T follicular helper cell (primary cell): Measurements from ENCODE around the gene AMOT.

Experiments
- DNase-seq: peaks from one replicate; pipeline ENCODE4 v3.0.0-alpha.2; 2020; ENCODE audit warnings: low read depth

AMOT gene

DNA sequence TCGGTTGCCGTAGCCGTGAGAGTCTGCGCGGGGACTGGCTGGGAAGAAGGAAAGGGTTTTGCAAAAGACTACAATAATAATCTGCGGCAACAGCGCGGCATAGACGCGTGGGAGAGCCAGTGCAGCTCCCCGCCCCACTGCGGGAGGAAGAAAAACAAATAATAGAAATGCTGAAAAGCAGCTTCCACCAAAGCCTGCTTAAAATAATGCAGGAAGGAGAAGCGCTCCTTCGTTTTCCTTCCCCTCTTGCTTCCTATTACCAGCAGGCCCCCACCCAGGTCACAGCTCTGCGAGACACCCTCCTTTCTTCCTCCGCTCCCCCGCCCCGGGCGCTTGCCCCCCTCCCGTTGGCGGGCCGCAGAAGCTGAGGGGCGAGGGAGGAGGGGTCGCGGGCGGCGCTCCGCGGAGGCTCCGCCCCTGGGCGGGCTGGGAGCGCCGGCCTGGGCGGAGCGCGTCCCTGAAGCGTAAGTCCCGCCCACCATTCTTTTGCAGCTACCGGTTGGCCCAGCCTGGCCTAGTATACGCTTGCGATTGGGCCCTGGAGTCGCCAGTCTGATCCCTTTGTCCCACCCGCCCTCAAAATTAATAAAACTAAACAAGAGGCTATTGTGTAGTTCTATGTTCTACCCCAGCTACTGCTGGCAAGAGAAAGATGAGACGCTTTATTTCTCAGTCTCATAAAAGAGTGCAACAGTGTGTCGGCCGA, 636 bp upstream of the AMOT start:
- DNase-seq, result peak; percentile 66

DNA sequence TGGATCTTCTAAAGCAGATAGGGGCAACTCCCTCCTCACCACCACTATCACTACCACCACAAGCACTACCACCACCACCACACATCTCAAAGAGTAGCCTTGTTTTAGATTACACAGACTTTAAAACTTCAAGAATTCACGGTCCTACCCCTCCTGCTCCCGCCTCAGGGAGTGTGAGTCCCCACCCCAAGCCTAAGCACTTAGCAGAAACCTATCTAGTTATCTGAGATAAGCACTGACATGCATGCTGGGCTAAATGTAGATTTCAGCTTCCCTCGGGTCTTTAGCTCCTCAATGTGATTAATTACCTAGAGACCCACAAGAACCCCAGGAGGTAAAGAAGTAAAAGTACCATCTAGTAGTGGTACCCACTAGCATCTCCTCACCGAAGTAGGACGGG, 775 bp downstream of the AMOT start:
- DNase-seq, result no peak

DNA sequence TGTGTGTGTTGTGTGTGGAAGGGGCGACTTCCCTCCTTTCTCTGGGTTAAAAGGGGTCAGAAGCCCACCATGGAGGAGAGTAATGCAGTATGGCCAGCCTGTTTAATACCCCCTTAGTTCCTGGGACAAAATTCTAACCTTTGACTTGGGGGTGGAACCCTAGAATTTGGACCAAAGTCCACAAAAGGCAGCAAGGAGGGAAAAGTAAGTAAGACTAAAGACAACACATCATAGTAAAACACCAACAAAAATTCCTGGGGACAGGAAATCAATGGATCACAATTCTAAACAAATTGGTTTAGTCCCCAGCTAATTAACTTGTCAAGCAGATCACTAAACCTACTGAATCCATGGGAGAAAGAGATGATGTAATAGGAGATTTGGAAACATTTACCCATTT, 3.1 kb downstream of the AMOT start:
- no peak for DNase-seq

- DNase-seq, result no peak
Measured at GRCh38 chrX:112835019-112835418, 5.6 kb downstream of the AMOT start.

- no peak for DNase-seq
Measured at GRCh38 chrX:112834031-112834845, 6.4 kb downstream of the AMOT start.

DNA sequence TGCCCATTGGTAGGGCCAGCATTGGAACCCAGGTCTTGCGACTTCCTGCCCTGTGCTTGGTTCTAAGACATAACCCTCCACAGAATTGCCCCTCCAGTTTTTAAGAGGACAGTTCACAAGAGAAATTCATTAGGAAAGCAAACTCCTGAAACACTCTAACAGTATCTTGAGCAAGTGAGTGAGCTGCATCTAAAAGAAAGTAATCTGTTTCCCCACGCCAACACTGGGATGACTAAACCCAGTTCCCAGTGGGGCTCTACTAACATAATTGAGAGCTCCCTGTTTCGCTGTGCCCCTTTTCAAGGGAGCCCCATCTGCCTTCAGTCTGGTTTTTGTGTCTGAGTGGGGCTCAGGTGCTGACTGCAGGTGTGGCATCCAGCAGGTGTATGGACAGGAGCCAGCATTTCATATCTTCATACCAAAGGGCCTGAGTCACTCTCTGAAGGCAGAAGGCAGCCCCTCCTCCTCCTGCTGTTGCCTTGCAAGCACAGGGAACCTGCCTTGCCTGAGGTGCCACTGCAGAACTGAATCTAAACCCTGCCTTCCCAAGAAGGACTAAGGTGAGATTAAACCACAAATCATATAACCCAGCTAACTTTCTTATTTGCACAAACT, 8.0 kb downstream of the AMOT start:
- DNase-seq, result no peak

DNA sequence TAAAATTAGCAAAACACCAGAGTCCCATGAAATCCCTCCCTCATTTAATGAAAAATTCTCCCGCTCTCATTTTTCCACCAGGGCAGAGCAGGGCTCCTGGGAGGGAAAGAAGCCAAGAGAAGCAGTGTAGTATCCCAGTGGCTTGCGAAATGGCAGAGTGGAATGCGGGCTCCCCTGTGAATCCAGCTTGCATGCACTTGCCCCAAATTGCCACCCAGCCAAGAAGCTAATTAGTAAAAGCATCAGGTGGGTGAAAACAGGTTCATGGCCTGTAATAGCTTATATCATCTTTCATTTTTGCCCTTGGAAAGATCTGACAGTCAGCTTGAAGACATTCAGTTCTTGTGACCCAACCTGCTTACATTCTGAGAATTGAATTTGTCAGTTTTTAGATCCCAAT, 10.1 kb downstream of the AMOT start:
- no peak for DNase-seq

DNA sequence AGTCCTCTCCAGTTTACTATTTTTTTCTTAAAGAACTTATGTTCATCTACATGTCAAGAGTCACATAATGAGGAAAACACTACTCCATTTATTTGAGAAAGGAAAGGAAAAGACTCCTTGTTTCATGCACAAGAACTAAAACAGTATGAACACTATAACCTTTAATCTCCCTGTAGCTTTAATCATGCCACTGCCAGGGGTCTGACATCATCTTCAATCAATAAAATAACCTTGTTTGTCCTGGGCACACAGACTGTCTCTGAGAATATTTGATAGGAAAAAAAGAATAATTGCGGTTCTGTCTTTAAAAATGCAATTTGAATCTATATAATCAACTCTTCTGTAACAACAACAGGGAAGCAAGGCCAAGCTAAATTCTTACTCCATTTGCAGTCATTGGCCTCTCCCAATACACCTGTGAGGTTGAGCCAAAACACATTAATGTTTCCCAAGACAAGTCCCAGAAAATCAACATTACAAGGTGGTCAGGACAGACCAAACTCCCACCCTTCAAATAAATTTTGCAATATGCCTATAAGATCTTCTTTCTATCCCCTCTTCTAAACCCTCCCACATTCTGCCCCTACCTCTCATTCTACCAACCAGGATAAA, 13.2 kb downstream of the AMOT start:
- no peak for DNase-seq

DNA sequence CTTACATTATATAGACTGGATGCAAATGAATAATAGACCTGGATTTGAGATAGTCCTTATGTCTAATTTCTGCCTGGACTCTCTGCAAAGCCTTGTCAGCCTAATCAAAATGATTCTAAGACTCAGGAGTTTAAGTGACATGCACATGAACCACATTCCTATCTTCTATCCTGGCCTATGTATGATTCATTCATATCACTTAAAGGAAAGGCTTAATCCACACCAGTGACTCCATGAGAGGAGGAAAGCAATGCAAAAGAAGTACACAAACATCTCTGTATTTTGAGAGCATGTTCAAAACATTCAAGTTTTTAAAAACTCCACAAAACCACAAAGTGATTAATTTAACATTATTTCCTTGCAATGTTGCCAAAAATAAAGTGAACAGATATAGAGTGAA, 14.6 kb downstream of the AMOT start:
- no peak for DNase-seq

DNA sequence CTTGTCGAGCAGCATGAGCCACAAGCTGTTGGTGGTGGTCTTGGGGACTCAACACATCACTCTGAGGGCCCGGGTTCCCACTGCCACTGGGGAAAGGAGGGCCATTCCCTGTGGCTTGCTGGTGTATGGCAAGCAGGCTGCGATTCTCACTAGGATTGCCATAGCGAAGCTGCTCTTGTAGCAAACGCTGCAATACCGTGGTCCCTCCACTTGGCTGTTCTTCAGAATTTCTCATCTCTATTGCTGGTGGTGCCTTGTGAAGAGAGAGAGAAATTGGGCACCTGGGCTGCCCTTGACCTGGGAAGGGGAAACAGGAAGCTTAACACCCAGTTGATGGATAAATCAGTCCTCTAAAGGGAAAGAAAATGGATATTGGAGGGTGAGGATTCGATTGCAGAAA, 17.7 kb downstream of the AMOT start:
- no peak for DNase-seq

- DNase-seq, result no peak
Measured at GRCh38 chrX:112820364-112821268, 20.0 kb downstream of the AMOT start.

GRCh38 chrX:112819813-112820212, 20.8 kb downstream of the AMOT start:
- DNase-seq, result no peak

DNA sequence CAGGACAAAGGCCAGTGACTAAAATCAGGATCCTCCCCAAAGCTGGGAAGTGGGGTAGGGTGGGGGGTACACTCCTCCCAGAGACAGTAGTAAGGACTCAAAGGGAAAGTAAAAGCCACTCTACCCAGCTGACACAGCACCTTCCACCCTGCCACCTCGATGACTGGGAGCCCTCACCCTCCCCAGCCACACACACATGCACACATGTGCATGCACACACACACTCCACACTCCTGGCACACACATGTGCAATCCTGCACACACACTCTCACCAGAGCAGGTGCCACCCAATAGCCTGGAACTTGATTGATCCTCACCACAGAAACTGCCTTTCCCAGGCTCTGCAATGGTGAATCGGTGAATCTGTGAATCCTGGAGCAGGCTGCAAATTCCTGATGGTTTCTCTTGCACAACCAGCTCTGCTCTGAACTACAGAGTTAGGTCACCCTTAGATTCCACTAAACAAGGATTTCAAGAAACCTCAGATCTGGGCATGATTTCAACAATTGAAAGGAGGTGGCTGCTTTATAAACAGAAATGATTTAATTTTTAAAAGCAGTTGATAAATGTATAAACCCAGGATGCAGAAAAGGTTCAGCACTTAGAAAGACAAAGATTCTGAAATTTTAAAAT, 21.5 kb downstream of the AMOT start:
- no peak for DNase-seq

DNA sequence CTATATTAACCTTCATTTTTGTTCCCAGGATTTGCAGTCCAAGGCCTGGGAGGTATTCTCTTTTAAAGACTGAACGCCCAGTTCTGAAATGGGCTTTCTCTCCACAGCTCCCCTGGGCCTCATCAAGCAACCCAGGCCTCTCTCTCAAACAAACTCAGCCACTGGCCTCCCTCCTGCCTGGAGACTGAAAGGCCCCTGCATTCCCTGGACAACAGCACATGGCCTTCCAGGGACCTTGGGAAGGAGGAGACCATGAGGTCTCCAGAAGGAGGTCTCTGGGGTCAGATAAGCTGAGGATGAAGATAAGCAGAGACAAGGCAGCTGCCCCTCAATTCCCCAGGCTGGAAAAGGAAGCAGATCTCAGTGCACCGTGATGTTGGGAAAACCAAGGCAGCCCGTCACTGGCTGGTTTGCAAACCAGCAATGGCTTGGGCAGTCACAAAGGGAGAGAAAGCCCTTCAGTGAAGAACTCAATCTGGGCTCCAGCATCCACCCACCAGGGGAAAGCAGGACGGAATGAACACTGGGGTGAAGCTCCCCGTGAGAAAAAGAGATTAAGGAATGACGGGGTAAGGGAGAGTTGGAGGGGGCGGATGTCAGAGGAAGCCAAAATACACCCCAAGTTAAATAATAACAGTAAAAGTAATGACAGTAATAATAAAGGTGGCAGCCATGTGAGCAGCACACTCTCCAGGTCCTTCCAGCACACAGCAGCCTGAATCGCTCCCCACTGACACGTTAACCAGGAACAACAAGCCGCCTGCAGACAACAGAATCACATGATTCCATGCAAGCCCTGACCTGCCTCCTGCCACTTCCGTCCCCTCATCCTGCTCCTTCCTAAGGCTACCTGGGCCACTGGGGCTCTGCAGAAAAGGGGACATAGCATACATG, 22.3 kb downstream of the AMOT start:
- no peak for DNase-seq

DNA sequence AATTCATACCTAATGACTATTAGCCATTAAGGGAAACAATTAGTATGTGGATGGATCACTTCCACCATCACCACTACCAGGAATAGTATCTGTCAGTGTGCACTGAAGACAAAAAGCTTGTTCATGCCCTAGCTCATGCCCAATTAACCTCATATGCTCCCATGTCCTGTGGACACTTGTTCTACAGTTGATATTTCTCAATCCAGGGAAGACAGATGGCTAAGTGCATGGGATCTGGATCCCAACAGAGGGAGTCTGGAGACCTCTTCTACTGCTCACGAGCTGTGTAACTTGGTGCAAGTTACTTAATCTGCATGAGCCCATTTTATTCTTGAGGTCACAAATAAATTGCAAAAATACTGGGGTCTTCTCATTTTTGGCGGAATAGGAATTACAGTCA, 23.7 kb downstream of the AMOT start:
- no peak for DNase-seq

DNA sequence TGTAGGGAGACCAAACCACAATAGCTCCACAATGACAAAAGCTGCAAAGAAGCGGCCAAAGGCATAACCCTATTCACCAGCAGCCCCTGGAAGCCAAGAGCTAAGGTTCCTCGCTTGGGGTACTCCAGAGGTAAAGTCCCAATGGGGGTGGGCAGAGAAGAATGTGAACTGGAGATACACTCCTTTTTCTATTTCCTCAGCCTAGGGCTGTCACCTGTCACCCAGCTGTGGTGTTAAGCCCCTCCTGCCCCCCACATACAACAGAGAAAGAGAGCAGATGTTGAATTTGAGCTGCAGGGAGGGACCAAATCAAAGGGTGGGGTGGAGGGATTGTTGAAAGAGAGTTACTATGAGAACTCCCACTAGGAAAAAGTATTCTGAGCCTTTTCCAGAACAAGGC, 26.1 kb downstream of the AMOT start:
- no peak for DNase-seq

GRCh38 chrX:112812741-112813140, 27.9 kb downstream of the AMOT start:
- no peak for DNase-seq

- DNase-seq, result no peak
Measured at GRCh38 chrX:112808651-112809195, 31.9 kb downstream of the AMOT start.

- no peak for DNase-seq
Measured at GRCh38 chrX:112808007-112808406, 32.6 kb downstream of the AMOT start.

- DNase-seq, result no peak
Measured at GRCh38 chrX:112803060-112803459, 37.6 kb downstream of the AMOT start.
